Endothelial cell of hepatic sinusoid (primary cell): Measurements from ENCODE around the gene IL36RN.
"Not testable (repeated sequence)": the region's sequence is repeated elsewhere in the genome, so short reads cannot be mapped to it uniquely, and the experiment has no call there.

Experiments used
- in situ Hi-C: cut with HindIII; loops from 2 replicates; pipeline ENCODE4 v1.10.0; 2017; ENCODE audit warnings: low sequenced_read_pairs

IL36RN gene

GRCh38 chr2:113072584-113072983 lies 13.6 kb downstream of the IL36RN start:
- in situ Hi-C loops: loop anchor here (5.0 kb wide), 1 partner anchor 85 kb away; no protein-coding TSS in a partner anchor

- in situ Hi-C loops: loop anchor here (5.0 kb wide), 1 partner anchor 84 kb away; no protein-coding TSS in a partner anchor
Observed at GRCh38 chr2:113073325-113073834, 14.4 kb downstream of the IL36RN start.

- in situ Hi-C loops: no loop called here
Observed at GRCh38 chr2:113075030-113075429, 16.0 kb downstream of the IL36RN start.

GRCh38 chr2:113075600-113075999 lies 16.6 kb downstream of the IL36RN start:
- in situ Hi-C loops: no loop called here

GRCh38 chr2:113076954-113077669 lies 18.1 kb downstream of the IL36RN start:
- in situ Hi-C loops: no loop called here

GRCh38 chr2:113077921-113078320 lies 18.9 kb downstream of the IL36RN start:
- in situ Hi-C loops: no loop called here

- in situ Hi-C loops: no loop called here
Observed at GRCh38 chr2:113078350-113078839, 19.4 kb downstream of the IL36RN start.

GRCh38 chr2:113079131-113079530 lies 20.1 kb downstream of the IL36RN start:
- in situ Hi-C loops: no loop called here

GRCh38 chr2:113080134-113080533 lies 21.1 kb downstream of the IL36RN start:
- in situ Hi-C loops: no loop called here

GRCh38 chr2:113081488-113082210 lies 22.7 kb downstream of the IL36RN start:
- in situ Hi-C loops: no loop called here

- in situ Hi-C loops: no loop called here
Observed at GRCh38 chr2:113083296-113083695, 24.3 kb downstream of the IL36RN start.

- in situ Hi-C loops: no loop called here
Observed at GRCh38 chr2:113084249-113085000, 25.4 kb downstream of the IL36RN start.

GRCh38 chr2:113085542-113085941 lies 26.5 kb downstream of the IL36RN start:
- in situ Hi-C loops: no loop called here

- in situ Hi-C loops: no loop called here
Observed at GRCh38 chr2:113088213-113088992, 29.4 kb downstream of the IL36RN start.

- in situ Hi-C loops: no loop called here
Observed at GRCh38 chr2:113089916-113090315, 30.9 kb downstream of the IL36RN start.

- in situ Hi-C loops: no loop called here
Observed at GRCh38 chr2:113091231-113091896, 32.4 kb downstream of the IL36RN start.

GRCh38 chr2:113092864-113093612 lies 34.0 kb downstream of the IL36RN start:
- in situ Hi-C loops: no loop called here

GRCh38 chr2:113093613-113093977 lies 34.6 kb downstream of the IL36RN start:
- in situ Hi-C loops: no loop called here

GRCh38 chr2:113096306-113096705 lies 37.3 kb downstream of the IL36RN start:
- in situ Hi-C loops: not testable (repeated sequence)
